GM12873 (cell line): ENCODE data around the gene AP1G2.

Experiments used
- CTCF ChIP-seq: IDR thresholded peaks from 2 replicates; pipeline ENCODE4 v1.5.1; 2012; ENCODE audit warnings: low read depth, mild to moderate bottlenecking, moderate library complexity, low read length, control low read depth; ENCODE audit not compliant: insufficient read depth; ENCODE audit errors: missing control alignments

The AP1G2 gene

DNA sequence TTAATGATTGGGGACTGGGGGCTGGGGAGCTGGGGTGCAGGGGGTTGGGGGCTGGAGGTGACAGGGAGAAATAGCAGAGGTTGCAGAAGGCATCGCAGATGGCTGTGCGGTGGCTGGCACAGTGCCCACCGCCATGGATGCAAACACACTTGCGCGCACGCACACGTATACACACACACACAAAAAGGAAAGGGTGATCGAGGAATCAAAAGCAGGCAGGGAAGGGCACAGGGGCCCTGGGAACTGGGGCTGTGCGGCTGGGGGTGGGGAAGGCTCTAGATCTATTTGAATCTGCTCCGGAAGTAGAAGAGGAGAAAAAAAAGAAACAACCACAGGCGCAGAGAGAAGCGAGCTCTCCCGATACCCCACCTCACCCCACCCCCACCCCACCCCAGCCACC lies 55.4 kb downstream of the AP1G2 start:
- TF ChIP-seq CTCF = no peak
